Liver (tissue), 3 donors: ENCODE data around the gene SMYD3.

Experiments
- FOXA1 ChIP-seq: IDR thresholded peaks from 2 replicates; pipeline ENCODE4 v1.6.1; 2016; ENCODE audit warnings: antibody characterized with exemption
- HNF4A ChIP-seq, 2 donors: conservative IDR thresholded peaks; 2 replicates each; pipeline ENCODE4 v1.6.1; 2016; ENCODE audit warnings: antibody characterized with exemption in 2 of 2, mild to moderate bottlenecking in 2 of 2
- RAD21 ChIP-seq, 2 donors: IDR thresholded peaks; 2 replicates each; pipeline ENCODE4 v1.6.1; 2016; ENCODE audit warnings: antibody characterized with exemption in 2 of 2, mild to moderate bottlenecking in 2 of 2
- RXRA ChIP-seq, 2 donors: IDR thresholded peaks; 2 replicates each; pipeline ENCODE4 v1.6.1; 2017 to 2018; ENCODE audit warnings: antibody characterized with exemption in 2 of 2, mild to moderate bottlenecking in 1 of 2
- YY1 ChIP-seq: IDR thresholded peaks from 2 replicates; pipeline ENCODE4 v1.6.1; 2016; ENCODE audit warnings: antibody characterized with exemption, mild to moderate bottlenecking
- TF ChIP-seq, protein P1 (sequence below): fragments of 150-350 bp; IDR thresholded peaks from 2 replicates; pipeline ENCODE4 v1.5.1; 2017; ENCODE audit warnings: improper control_type of control experiment, low read depth, low read length; ENCODE audit not compliant: missing input control
- donor health status: healthy.
- donor health status: healthy.

DNA sequence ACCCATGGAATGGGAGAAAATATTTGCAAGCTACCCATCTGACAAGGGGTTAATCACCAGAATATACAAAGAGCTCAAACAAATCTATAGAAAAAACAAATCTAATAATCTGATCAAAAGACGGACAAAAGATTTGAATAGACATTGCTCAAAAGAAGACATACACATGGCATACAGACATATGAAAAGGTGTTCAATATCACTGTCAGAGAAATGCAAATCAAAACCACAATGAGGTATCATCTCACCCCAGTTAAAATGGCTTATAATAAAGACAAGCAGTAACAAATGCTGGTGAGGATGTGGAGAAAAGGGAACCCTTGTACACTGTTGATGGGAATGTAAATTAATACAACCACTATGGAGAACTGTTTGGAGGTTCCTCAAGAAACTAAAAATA, 600.9 kb downstream of the SMYD3 start:
- TF ChIP-seq, protein P1, sequence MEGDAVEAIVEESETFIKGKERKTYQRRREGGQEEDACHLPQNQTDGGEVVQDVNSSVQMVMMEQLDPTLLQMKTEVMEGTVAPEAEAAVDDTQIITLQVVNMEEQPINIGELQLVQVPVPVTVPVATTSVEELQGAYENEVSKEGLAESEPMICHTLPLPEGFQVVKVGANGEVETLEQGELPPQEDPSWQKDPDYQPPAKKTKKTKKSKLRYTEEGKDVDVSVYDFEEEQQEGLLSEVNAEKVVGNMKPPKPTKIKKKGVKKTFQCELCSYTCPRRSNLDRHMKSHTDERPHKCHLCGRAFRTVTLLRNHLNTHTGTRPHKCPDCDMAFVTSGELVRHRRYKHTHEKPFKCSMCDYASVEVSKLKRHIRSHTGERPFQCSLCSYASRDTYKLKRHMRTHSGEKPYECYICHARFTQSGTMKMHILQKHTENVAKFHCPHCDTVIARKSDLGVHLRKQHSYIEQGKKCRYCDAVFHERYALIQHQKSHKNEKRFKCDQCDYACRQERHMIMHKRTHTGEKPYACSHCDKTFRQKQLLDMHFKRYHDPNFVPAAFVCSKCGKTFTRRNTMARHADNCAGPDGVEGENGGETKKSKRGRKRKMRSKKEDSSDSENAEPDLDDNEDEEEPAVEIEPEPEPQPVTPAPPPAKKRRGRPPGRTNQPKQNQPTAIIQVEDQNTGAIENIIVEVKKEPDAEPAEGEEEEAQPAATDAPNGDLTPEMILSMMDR = no peak
- TF ChIP-seq RXRA (IDR thresholded peaks at IDR 0.05) = no peak
- TF ChIP-seq RAD21 (IDR thresholded peaks at IDR 0.05) = no peak
- no peak for TF ChIP-seq FOXA1
- TF ChIP-seq YY1 = no peak
- TF ChIP-seq HNF4A (conservative IDR thresholded peaks at IDR 0.05) = no peak
